Testis (tissue), 3 donors: ENCODE data around the gene WRAP73. TPM values are rescaled to one million over a fixed set of nuclear protein-coding genes. Genes with fewer than 3 reads are reported as not detected.

Source experiments
- DNase-seq: peaks from one replicate; pipeline ENCODE4 v3.0.0-alpha.2; 2019
- H3K27ac ChIP-seq, 2 donors: fragments of 200-600 bp; sonication (generic); one replicate each; pipeline ENCODE4 v1.5.1; 2019
- H3K27me3 ChIP-seq: fragments of 200-600 bp; sonication (generic); one replicate; pipeline ENCODE4 v1.5.1; 2019
- H3K36me3 ChIP-seq: fragments of 200-600 bp; sonication (generic); one replicate; pipeline ENCODE4 v1.5.1; 2017; ENCODE audit warnings: low read depth; ENCODE audit errors: missing control alignments
- H3K4me1 ChIP-seq: fragments of 200-600 bp; sonication (generic); one replicate; pipeline ENCODE4 v1.5.1; 2019
- H3K4me3 ChIP-seq, 2 donors: fragments of 200-600 bp; sonication (generic); one replicate each; pipeline ENCODE4 v1.5.1; 2017 to 2019
- H3K9me3 ChIP-seq: fragments of 200-600 bp; sonication (generic); one replicate; pipeline ENCODE4 v1.5.1; 2017
- POLR2A ChIP-seq: fragments of 450-650 bp; IDR thresholded peaks from one replicate; pipeline ENCODE4 v1.6.1; 2017; ENCODE audit warnings: antibody characterized with exemption, mild to moderate bottlenecking, moderate library complexity
- WGBS, 2 donors: methylation state at CpG; one replicate each; pipeline ENCODE4 v1.1.5; 2018; 5-methylcytosine and 5-hydroxymethylcytosine counted together
- intact Hi-C: fragments of 100-400 bp; cut with DNase I; formaldehyde crosslinking; loops from one replicate; pipeline ENCODE4 v1.15.1; 2023; ENCODE audit warnings: low total_unique reads
- polyA plus RNA-seq: library from polyadenylated mRNA; stranded (reverse); fragments of 350-450 nt; fragmentation: Illumina TruSeq; extraction: RNeasy Lipid Tissue Mini Kit (QIAGEN cat#74804); gene quantifications from one replicate; pipeline ENCODE4 v1.2.3, GENCODE V29; 2014; ENCODE audit warnings: low read depth, low replicate concordance; ENCODE audit not compliant: insufficient read depth
- total RNA-seq, 2 donors: library from RNA; depleted of rRNA; stranded (reverse); fragments of >200 nt; gene quantifications; one replicate each; pipeline ENCODE4 v1.2.3, GENCODE V29; 2016
- TF ChIP-seq, protein P1 (sequence below), 3 experiments: fragments of 450-650 bp in 2 of 3; fragments of 200-600 bp in 1 of 3; sonication (generic) in 1 of 3; IDR thresholded peaks; one replicate each; pipeline ENCODE4 v1.5.1; 2016 to 2019; ENCODE audit warnings: antibody characterized with exemption in 3 of 3, mild to moderate bottlenecking in 2 of 3, moderate library complexity in 1 of 3

Gene WRAP73
- total and polyA plus RNA-seq, 3 donors from 2014 or later: 26.1 to 34.2 (median 32.5) TPM

GRCh38 chr1:3638676-3639075 lies 11.2 kb downstream of the WRAP73 start:
- DNase-seq: no peak
- 94 to 95% methylated on average over 15 of the region's 15 CpGs for WGBS, 2 donors
- intact Hi-C loops: no loop called here
- H3K36me3 ChIP-seq: no peaks in the 10 kb centered on the region
- H3K9me3 ChIP-seq: no peaks in the 10 kb centered on the region
- H3K4me1 ChIP-seq: no peaks in the 10 kb centered on the region
- H3K27ac ChIP-seq: no peak overlapping the region
- TF ChIP-seq POLR2A: no peak
- TF ChIP-seq, protein P1, sequence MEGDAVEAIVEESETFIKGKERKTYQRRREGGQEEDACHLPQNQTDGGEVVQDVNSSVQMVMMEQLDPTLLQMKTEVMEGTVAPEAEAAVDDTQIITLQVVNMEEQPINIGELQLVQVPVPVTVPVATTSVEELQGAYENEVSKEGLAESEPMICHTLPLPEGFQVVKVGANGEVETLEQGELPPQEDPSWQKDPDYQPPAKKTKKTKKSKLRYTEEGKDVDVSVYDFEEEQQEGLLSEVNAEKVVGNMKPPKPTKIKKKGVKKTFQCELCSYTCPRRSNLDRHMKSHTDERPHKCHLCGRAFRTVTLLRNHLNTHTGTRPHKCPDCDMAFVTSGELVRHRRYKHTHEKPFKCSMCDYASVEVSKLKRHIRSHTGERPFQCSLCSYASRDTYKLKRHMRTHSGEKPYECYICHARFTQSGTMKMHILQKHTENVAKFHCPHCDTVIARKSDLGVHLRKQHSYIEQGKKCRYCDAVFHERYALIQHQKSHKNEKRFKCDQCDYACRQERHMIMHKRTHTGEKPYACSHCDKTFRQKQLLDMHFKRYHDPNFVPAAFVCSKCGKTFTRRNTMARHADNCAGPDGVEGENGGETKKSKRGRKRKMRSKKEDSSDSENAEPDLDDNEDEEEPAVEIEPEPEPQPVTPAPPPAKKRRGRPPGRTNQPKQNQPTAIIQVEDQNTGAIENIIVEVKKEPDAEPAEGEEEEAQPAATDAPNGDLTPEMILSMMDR (IDR thresholded peaks at IDR 0.05): no peak
- H3K27me3 ChIP-seq: no peaks in the 10 kb centered on the region
- no peak overlapping the region for H3K4me3 ChIP-seq

DNA sequence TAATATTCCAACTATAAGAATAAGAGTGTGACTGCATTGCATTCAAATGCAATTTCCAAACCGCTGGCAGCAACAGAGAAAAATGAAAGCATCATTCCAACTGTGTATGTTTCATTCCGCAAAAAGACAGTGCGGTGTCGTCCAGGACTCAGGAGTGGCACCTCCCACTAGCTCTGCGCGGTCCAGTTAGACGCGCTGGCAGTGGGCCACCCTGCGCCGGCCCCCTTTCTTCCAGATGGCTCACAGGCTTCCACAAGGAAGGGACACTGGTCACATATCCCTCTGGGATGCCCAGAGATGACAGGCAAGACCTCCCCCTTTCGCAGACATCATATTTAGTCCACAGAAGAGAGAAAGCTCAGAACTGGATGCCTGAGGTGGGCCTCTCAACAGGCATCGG lies 11.9 kb downstream of the WRAP73 start:
- Histone ChIP-seq H3K27me3 (no peaks in the 10 kb centered on the region), H3K36me3 (no peaks in the 10 kb centered on the region), H3K4me1 (no peaks in the 10 kb centered on the region), H3K9me3 (no peaks in the 10 kb centered on the region), H3K27ac (no peak overlapping the region), H3K4me3 (no peak overlapping the region)
- WGBS, 2 donors: 90% methylated on average over 12 of the region's 12 CpGs
- no peak for DNase-seq
- intact Hi-C loops: no loop called here
- TF ChIP-seq, protein P1 (IDR thresholded peaks at IDR 0.05): no peak
- no peak for TF ChIP-seq POLR2A

DNA sequence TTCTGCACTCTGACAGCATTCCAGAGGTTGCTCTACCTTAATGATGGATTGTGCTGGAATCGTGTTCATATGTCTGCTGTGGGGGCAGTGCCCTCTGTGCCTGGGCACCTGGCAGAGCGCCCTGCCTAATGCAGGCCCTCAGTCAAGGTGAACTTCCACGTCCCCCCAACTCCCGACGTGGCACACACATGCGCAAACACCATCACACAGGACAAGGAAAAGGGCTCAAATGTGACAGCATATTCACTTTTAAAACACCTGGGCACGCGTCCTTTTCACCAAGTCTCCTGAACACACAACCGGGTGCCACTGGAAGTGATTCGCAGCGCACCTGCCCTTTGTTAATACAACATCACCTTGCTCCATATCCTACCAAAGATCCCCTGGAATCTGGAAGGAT lies 13.4 kb downstream of the WRAP73 start:
- H3K27me3 ChIP-seq: no peaks in the 10 kb centered on the region
- TF ChIP-seq, protein P1 (IDR thresholded peaks at IDR 0.05): no peak
- TF ChIP-seq POLR2A: no peak
- WGBS, 2 donors: 84 to 88% methylated on average over 11 of the region's 11 CpGs
- no peaks in the 10 kb centered on the region for H3K9me3 ChIP-seq
- H3K4me3 ChIP-seq: no peak overlapping the region
- H3K4me1 ChIP-seq: no peaks in the 10 kb centered on the region
- intact Hi-C loops: no loop called here
- H3K27ac ChIP-seq: no peak overlapping the region
- no peak for DNase-seq
- no peaks in the 10 kb centered on the region for H3K36me3 ChIP-seq

DNA sequence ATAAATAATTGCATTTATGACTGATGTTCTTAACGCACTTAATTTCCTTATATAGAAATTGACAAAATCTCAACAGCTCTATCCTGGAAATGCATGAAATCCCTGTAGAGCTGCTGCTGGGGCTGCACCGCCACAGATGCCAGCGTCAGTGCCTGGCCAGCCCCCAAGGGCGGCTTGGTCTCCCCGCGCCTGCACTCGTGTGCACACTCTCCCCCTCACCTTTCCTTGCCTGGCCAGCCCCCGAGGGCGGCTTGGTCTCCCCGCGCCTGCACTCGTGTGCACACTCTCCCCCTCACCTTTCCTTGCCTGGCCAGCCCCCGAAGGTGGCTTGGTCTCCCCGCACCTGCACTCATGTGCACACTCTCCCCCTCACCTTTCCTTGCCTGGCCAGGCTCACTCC lies 13.8 kb downstream of the WRAP73 start:
- WGBS, 2 donors: 87 to 88% methylated on average over 14 of the region's 14 CpGs
- no peaks in the 10 kb centered on the region for H3K4me1 ChIP-seq
- H3K27ac ChIP-seq: no peak overlapping the region
- intact Hi-C loops: no loop called here
- no peaks in the 10 kb centered on the region for H3K36me3 ChIP-seq
- DNase-seq: no peak
- H3K4me3 ChIP-seq: no peak overlapping the region
- no peaks in the 10 kb centered on the region for H3K27me3 ChIP-seq
- TF ChIP-seq POLR2A: no peak
- H3K9me3 ChIP-seq: no peaks in the 10 kb centered on the region

GRCh38 chr1:3634059-3634800 lies 15.7 kb downstream of the WRAP73 start:
- H3K36me3 ChIP-seq: no peaks in the 10 kb centered on the region
- 91 to 93% methylated on average over 17 to 22 of the region's 22 CpGs for WGBS, 2 donors

More at GRCh38 chr1:3634059-3634800, 15.7 kb downstream of the WRAP73 start:
- intact Hi-C loops: no loop called here
- Histone ChIP-seq H3K4me3 (no peak overlapping the region), H3K4me1 (no peaks in the 10 kb centered on the region), H3K27me3 (no peaks in the 10 kb centered on the region), H3K27ac (no peak overlapping the region), H3K9me3 (no peaks in the 10 kb centered on the region)
- TF ChIP-seq, protein P1 (IDR thresholded peaks at IDR 0.05): no peak
- no peak for TF ChIP-seq POLR2A
- DNase-seq: no peak
